ENCODE measurements around the gene TBC1D5.

The TBC1D5 gene

GRCh38 chr3:17233398-17233800, 509.0 kb downstream of the TBC1D5 start:
- DNase-seq (ENCODE audit: low spot score) = peak; percentile 35
- in situ Hi-C loops (cut with MboI; ENCODE audit: low pct_unique_long_range_greater_than_20kb, low sequenced_read_pairs, unreplicated experiment) = loop anchor here (10.0 to 25.0 kb wide), 2 partner anchors 396 to 629 kb away; partner anchors contain the start of gene DAZL
- peak; percentile 70 for TF ChIP-seq CTCF (IDR thresholded peaks at IDR 0.05; ENCODE audit: extremely low read depth, insufficient read depth, missing control alignments)

- in situ Hi-C loops (cut with MboI; ENCODE audit: low pct_unique_long_range_greater_than_20kb, low sequenced_read_pairs, unreplicated experiment) = loop anchor here (10.0 to 25.0 kb wide), 2 partner anchors 395 to 628 kb away; partner anchors contain the start of gene DAZL
Measured at GRCh38 chr3:17232442-17232841, 510.0 kb downstream of the TBC1D5 start.

GRCh38 chr3:17231537-17232261, 510.7 kb downstream of the TBC1D5 start:
- no peak for DNase-seq (ENCODE audit: low spot score)
- no peak for TF ChIP-seq CTCF (IDR thresholded peaks at IDR 0.05; ENCODE audit: extremely low read depth, insufficient read depth, missing control alignments)
- in situ Hi-C loops (cut with MboI; ENCODE audit: low pct_unique_long_range_greater_than_20kb, low sequenced_read_pairs, unreplicated experiment) = loop anchor here (10.0 to 25.0 kb wide), 2 partner anchors 394 to 627 kb away; partner anchors contain the start of gene DAZL

More at GRCh38 chr3:17232442-17232841, 510.0 kb downstream of the TBC1D5 start:
- TF ChIP-seq CTCF (IDR thresholded peaks at IDR 0.05; ENCODE audit: extremely low read depth, insufficient read depth, missing control alignments) = no peak
- peak; percentile 7 for DNase-seq (ENCODE audit: low spot score)

GRCh38 chr3:17227472-17227871, 515.0 kb downstream of the TBC1D5 start:
- TF ChIP-seq CTCF (IDR thresholded peaks at IDR 0.05; ENCODE audit: extremely low read depth, insufficient read depth, missing control alignments) = no peak
- DNase-seq (ENCODE audit: low spot score) = no peak
- in situ Hi-C loops (cut with MboI; ENCODE audit: low pct_unique_long_range_greater_than_20kb, low sequenced_read_pairs, unreplicated experiment) = loop anchor here (25.0 kb wide), 1 partner anchor 390 kb away; no protein-coding TSS in a partner anchor

GRCh38 chr3:17221529-17221928, 520.9 kb downstream of the TBC1D5 start:
- DNase-seq (ENCODE audit: low spot score) = no peak
- in situ Hi-C loops (cut with MboI; ENCODE audit: low pct_unique_long_range_greater_than_20kb, low sequenced_read_pairs, unreplicated experiment) = loop anchor here (25.0 kb wide), 1 partner anchor 934 kb away; no protein-coding TSS in a partner anchor
- TF ChIP-seq CTCF (IDR thresholded peaks at IDR 0.05; ENCODE audit: extremely low read depth, insufficient read depth, missing control alignments) = no peak

- in situ Hi-C loops (cut with MboI; ENCODE audit: low pct_unique_long_range_greater_than_20kb, low sequenced_read_pairs, unreplicated experiment) = loop anchor here (25.0 kb wide), 1 partner anchor 932 kb away; no protein-coding TSS in a partner anchor
Measured at GRCh38 chr3:17219593-17219992, 522.8 kb downstream of the TBC1D5 start.

More at GRCh38 chr3:17219593-17219992, 522.8 kb downstream of the TBC1D5 start:
- DNase-seq (ENCODE audit: low spot score) = no peak
- TF ChIP-seq CTCF (IDR thresholded peaks at IDR 0.05; ENCODE audit: extremely low read depth, insufficient read depth, missing control alignments) = no peak

Measured in GM13977 (cell line).